ENCODE measurements around the gene MYEOV. TPM values are rescaled to one million over a fixed set of nuclear protein-coding genes. Genes with fewer than 3 reads are reported as not detected.

Gene MYEOV
- total RNA-seq, 1 donor from 2014 or later, result 0.48 TPM

DNA sequence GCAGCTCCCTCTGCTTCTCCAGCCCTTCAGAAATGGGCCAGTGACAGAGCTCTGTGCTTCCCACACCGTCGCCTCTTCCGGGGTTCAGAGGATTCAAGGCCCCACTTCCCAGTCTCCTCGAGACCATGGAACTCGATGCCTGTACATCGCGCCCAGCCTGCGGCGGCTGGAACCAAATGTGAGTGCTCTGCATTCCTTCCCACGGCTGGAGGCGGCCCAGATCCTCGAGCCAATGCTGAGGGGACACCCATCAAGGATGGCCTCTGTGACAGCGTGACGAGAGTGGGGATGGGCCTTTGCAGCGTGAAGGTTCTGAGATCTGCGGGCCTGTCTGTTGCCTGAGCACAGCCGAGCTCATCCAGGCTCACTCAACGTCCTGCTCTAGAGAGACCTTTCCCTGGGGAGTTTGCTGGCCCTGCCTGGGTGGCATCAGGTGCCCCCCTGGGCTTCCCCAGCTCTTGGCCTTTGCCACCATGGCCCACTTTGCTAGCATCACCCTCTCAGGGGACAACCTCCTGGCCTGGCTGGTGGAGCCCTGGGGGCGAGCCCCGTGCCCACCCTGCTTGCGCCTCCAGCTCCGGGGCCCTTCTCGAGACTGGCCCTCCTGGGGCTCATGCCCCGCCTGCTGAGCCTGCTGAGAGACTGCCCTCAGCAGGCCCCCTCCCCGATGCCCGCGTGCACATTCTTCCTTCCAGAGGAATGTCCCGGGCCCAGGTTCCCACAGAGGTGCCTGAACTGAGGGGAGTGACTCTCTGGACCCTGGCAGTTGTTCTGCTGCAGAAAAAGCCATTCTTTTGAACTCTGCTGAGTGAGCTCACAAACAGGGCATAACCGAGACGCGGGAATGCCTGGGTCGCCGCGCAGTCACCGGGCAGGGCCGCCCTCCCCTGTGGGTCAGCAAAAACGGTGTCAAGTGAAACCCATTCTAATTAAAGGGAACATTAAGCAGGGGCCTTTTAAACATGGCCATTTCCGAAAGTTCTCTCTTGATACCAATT is 7.3 kb upstream of the MYEOV start:
- no peak for DNase-seq (ENCODE audit: low spot score)

DNA sequence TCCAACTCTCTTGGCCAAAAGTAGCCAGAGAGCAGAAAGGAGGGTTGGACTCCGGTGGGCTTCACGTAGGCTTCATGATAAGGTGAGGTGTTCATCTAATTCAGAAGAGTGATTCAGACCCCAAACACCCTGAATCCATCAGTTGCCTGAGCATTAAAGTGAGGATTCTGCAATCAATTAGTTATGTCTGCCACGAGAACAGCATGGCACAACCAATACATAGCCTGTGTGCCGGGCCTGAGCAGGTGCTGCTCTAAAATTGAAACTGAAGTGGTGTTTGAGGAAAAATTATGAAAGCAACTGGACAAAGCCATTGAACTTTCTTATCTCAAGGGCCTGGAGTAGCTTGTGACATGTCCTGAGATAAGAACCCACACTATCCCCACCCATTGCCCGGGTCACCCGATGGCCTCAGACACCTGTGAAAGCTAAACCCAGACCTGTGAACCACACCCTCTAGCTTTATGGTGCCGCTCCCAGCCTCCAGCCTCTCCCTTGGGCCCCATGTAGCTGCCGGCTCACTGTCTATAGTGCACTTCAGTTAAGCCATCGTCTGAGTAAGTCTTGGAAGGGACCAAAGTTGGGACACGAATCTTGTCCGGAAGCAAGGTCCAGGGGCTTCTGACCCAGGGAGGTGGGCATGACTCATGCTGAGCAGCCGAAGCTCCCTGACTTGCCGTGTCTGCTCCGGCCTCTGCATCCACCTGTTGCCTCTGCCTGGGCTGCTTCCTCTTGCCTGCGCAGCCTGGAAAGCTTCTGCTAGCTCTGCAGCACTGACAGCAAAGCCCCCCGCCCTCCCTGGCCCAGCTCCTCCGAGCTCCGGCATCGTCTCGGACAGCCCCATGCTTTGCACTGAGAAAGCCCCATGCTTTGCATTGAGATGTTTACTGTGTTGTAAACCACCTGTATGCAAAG is 5.7 kb upstream of the MYEOV start:
- no peak for DNase-seq (ENCODE audit: low spot score)

DNA sequence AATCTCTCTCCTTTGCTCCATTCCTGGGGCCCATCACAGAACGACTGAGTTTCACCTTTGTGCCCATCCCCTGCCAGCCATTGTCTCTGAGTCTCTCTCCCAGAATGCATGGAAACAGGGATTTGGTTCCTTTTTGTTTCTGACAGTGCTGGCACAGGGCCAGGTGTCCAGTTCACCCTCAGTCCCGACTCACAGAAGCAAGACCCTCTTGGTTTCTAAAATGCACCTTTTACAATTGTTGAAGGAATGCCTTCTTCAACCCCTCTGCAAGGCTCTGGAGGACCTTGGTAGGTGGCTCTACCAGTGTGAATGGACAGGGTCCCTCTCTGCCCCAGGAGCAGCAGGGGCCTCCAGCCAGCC is 5.1 kb upstream of the MYEOV start:
- DNase-seq (ENCODE audit: low spot score), result no peak

DNA sequence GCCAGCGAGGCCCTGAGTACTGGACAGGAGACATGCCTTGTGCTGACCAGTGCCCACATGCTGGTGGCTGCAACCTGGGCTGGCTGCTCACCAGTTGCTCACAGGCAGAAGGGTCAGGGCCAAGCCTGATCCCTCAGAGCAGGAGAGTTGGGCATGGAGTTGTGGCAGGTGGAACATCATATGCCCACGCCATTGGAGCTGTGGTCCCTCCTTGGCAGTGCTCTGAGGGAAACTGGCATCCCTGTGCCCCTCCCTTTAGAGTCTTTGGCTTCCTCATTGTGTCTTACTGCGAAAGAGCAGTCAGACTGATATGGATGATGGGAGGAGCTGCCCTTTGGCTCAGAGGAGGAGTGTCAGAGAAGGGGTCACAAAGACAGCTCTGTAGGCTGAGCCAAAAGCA is 3.1 kb upstream of the MYEOV start:
- DNase-seq (ENCODE audit: low spot score), result no peak

DNA sequence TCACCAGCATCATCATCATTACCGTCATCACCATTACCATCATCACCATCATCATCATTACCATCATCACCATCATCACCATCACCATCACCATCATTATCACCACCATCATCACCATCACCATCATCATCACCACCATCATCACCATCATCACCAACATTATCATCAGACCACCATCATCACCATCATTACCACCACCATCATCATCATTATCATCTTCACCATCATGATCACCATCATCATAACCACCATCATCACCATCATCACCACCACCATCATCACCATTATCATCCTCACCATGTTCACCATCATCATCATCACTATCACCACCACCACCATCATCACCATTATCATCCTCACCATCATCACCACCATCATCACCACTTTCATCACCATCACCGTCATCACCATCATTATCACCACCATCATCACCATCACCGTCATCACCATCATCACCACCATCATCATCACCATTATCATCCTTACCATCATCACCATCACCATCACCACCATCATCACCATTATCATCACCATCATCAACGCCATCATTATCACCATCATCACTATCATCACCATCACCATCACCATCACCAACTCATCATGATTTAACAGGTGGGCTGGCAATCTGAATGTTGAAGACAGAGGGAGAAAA is 2.4 kb upstream of the MYEOV start:
- DNase-seq (ENCODE audit: low spot score), result no peak

DNA sequence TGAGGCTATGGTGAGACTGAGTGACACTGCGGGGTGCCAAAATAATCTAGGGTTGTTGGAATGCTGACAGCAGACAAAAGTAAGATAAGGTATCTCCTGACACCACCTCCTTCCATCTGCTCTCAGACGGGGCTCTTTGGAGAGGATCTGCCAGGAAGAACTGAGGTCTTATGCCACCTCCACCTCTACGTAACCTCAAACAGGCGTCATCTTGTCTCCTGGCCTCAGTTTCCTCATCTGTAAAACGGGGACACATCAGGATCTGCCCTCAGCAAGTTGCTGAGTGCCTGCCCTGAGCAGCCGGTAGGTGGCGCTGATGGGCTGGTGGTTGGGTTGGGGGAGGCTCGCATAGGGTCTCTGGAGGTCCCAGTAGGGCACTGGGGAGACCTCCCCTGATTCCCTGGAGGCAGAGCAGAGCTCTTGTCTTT is 1.7 kb upstream of the MYEOV start:
- DNase-seq (ENCODE audit: low spot score), result no peak

DNA sequence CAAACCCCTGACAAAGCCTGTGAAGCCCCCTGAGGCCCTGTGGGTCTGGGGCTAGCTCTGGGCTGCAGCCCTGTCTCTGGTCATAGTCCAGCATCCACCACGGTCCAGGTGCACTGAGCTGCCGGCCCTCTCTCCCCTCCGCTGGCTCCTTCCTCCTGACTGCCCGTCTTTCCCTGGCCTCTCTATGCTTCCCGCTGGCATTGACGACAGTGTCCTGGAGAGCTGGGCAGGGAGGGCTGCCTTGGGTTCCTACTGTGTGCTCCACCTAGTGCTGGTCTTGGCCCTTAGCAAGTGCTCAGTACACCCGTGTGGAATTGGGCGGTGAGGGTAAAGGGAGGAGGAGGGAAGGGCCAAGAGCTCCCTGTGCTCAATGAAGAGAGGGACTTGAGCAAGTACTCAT is 868 bp upstream of the MYEOV start:
- DNase-seq (ENCODE audit: low spot score), result no peak

DNA sequence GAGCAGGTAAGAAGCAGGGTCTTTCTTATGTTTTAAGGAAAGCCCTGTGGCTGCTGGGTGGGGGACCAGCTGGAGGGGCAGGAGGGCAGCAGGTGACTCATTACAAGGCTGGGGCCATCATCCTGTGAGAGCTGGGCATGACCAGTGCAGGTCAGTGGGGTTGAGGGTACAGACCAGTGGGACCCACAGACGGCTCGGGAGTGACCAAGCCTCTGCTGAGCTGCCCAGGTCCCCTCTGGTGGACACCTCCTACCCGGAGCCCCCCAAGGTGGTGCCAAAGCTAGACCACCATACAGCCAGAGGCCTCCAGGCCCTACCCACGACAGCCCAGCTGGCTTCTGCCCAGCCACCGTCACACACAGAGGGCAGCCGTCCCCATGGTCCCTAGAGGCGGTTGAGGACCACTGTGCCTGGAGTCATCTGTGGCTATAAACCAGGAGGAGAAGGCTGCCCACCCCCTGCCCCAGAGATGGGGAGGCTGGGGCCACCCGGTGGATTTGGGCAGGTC is 670 bp downstream of the MYEOV start:
- DNase-seq (ENCODE audit: low spot score), result no peak

DNA sequence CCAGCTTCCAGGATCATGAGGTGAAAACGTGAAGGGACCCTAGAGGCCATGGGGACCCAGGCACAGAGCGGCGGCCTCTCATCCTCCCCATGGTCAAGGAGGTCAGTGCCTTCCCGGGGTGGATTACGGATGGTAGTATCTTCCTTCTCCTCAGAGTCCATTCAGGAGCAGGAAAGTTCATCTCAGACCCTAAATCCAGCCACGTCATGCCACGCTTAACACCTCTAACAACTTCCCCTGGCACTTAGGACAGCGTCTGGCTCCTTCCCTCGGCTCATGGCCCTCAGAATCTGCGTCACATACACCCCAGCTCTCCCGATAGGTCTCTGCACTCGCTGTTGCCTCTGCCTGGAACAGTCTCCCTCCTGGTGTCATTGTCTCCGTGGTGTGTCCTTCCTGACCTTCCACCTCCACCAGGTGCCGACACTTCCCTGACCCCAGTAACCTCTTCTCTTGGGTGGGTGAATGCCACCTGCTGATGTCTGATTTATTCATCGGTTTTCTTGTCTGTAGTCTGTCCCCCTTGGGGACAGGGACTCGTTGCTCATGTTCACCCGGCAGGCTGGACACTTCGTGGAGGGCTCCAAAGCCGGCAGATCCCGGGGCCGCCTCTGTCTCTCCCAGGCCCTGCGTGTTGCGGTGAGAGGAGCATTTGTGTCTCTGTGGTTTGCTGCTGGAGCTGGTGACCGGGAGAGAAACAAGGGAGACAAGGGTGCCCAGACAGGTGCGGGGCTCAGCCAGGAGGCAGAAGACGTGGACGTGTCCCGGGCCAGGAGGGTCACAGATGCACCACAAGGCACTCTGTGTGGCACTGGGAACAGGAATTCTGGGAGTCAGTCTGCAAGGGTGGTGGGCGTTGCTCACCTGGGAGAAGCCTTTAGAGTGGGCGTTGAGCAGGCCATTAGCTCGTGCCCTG is 1.4 kb downstream of the MYEOV start:
- DNase-seq (ENCODE audit: low spot score), result no peak

DNA sequence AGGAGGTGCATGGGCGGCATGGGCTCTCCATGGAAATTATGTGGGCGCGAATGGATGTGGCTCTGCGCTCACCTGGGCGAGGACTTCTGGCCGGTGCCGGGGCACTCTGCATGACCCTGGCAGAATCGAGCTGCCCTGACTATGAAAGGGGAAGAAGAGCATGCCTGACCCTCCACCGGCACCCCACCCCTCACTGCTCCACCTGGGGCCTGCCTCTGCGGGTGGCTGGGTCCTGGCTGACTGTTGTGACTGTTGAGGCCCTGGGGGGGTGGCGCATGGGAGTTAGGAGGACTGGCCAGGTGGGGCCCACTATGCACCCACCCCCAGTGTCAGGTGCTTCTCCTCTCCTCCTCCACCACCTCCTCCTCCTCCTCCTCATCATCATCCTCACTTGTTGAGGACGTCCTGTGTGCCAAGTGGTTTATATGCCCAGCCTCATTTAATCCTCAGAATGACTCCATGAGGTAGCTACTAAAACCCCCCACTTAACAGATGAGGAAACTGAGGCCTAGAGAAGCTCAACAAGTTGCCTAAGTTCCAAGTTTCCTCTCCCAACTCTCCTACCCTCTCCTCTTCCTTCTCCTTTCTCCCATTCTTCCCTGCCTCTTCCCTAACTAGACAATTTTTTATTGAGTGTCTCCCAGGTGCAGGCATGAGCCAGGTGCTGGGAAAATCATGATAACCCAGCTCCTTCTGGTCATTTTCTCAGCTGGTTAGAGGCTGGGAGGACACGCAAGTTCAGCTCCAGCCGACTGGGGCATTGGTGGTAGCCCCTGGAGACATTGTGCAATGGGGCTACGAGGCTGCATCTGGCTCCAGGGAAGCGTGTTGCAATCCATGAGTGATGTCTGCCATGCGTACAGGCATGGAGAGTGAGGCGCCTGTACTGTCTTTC is 2.3 kb downstream of the MYEOV start:
- peak; percentile 43 for DNase-seq (ENCODE audit: low spot score)

DNA sequence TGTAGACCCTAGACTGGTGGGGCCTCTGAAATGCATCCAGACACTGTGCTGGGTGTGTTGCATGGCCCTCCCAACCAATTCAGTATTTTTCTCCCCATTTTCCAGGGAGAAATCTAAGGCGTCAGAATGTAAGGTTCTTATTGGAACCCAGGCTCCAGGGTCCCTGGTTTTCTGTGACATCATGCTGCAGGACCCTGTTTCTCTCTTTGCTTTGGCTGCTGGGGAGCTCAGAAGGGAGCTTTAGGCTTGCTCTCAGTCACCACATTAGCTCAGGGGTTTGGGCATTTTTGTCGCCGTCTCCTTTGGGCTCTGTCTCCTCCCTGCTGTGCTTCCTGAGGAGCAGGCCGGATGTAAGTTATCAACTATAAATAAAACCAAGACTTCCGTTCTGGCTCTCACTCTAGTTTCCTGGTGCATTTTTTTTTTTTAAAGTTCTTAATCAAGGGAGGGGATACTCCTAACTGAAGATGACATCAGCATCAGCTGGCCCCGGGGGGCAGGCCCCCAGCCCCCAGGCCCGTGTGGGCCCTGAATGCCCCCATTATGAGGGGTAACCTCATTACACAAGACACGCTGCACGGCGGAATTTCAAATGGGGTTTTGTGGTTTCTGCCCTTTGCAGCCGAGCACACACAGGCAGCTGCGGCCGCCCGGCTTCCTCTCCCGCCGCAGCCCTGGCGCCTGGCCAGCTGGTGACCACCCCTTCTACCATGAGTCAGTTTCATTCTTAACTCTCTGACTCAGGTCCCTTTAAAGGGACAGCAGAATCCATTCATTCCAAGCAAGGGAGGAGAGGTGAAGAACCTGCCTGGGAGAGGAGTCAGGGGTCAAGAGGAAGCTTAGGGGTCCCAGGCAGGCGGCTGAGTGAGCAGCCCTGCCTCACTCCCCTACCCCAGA is 3.2 kb downstream of the MYEOV start:
- peak; percentile 94 for DNase-seq (ENCODE audit: low spot score)

DNA sequence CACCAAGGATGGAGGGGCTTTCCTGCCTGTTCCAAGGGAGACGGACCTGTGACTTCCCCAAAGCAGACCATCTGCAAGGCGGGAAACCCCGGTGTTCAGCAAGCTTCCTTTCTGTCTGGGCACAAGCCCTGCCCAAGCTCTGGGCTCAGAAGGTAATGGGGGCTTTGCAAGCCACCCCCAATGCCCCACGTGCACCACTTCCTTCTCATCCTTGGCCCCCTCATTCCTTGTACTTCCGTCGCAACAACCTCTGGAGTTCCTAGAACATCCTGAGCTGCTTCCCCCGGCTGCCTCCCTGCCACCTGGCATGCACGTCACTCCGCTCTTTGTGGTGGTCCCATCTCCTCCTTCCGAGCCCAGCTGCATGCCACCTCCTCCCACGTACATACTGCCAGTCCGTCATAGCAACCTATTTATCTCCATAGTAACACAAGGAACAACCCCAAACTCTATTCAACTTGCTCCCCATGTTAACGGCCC is 3.9 kb downstream of the MYEOV start:
- DNase-seq (ENCODE audit: low spot score), result no peak

DNA sequence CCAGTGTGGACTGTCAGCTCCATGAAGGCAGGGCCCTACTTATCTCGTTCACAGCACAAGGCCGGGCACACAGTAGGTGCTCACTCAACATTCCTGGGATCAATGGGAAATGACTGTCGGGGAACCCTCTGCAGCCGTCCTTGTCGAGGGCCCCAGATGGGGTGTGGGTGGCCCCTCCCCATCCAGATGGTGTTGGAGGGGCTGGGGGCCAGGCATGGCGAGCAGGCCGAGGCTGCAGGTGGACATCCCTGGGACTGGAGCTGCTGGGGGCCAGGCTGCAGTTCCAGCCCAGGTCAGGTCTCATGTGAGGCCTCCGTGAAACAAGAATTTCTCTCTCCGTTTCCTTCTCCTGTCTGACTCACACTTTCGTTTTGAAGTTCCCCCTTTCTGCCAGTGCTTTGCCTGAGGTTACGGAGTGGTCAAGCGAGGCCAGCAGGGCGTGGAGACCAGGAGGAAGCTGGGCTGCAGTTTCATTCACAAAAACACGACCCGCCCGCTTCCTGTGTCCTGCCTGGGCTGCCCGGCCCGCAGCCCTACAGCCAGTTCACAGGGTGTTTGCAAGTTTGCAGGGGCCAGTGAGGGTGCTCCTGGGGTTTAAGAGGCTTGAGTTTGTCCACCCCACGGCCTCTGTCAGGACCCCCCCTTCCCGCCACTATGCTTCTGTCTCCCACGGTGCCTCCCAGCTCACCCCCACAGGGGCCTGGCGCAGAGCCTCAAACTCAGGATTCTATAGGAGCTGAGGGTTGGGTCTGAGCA is 4.5 kb downstream of the MYEOV start:
- peak; percentile 81 for DNase-seq (ENCODE audit: low spot score)

DNA sequence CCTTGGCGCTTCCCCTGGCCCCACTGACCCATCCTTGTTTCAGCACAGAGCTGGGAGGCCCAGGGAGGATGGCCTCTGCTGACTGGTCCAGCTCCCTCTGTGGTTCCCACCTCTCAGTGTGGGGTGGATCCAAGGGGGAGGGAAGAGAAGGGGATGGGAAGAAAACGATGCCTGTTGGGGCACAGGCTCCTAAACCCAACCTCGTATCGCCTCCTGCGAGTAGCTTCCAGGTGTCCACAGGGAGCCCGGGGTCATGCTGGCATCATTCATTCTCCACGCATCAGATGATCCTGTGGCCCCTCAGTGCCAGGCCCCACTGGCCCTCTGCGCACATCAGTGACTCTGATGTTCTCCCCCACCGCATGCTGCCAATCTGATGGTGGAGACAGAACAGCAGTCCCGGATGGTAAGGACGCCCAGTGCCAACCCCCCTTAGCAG is 5.1 kb downstream of the MYEOV start:
- DNase-seq (ENCODE audit: low spot score), result no peak

DNA sequence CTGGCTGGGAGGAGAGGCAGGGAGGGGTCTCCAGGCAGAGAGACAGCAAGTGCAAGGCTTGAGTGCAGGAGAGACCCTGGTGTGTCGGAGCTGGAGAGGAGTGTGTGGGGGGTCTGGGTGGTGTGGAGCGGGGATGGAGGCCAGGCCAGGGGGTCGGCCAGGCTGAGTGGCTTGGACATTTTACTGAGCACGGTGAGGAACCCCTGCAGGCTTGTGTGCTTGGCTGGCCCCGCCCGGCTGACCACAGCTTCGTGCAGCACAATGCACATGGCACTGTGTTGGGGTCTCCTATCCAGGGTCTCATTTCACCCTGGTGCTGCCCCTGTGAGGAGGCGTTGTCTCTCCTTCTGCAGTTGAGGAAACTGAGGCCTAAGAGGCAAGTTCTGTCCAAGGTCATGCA is 5.6 kb downstream of the MYEOV start:
- DNase-seq (ENCODE audit: low spot score), result no peak

DNA sequence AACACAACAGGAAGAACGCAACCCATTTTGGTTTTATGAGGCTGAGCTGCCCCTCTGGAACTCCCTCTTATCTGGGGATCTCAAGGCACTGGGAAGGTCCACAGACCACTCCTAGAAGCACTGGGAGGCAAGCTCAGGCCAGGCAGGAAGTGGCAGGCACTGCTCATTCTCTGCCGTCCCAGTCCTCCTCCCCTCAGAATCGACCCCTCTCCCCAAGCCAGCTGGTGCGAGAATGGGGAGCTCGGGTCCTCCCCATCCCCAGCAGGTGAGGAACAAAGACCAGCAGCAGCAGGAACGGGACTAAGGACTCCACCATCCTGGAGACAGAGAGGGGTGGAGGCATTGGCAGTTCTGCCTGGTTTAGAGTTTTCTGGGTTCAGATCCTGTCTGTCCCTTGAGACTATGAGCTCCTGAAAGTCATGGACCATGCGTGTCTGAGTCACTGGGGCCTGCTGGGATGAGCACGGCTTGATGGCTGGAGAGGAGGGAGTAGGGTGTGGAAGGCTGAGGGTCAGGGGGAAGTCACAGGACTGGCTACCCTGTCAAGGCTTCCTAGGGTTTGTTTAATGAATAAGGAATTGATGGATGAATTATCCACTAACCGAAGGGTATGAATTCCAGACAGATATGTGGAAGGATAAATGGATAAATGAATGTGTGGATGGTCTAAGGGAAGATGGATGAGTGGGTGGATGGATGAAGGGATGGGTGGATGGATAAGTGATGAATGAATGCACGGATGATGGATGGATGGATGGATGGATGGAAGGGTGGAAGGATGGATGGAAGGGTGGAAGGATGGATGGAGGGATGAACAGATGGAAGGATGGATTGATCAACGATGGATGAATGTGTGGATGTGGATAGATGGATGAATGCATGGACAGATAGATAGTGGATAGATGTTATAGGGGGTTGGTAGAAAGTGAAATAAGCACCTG is 6.4 kb downstream of the MYEOV start:
- DNase-seq (ENCODE audit: low spot score), result no peak
